Epithelial cell of esophagus (primary cell): ENCODE results near the gene PRSS35.
"Not testable (repeated sequence)": the region's sequence is repeated elsewhere in the genome, so short reads cannot be mapped to it uniquely, and the experiment has no call there.

Experiments
- DNase-seq: peaks from one replicate; pipeline ENCODE4 v3.0.0; 2010; ENCODE audit warnings: low read depth
- H3K4me3 ChIP-seq: 2 replicates; pipeline ENCODE4 v1.5.1; 2011; ENCODE audit warnings: mild to moderate bottlenecking, low read length, control low read depth
- CTCF ChIP-seq: IDR thresholded peaks from 2 replicates; pipeline ENCODE4 v1.5.1; 2011; ENCODE audit warnings: low read depth, mild to moderate bottlenecking, low read length, control low read depth, inconsistent platforms; ENCODE audit not compliant: insufficient read depth; ENCODE audit errors: missing control alignments

PRSS35 gene

GRCh38 chr6:83470587-83470986 is 41.7 kb upstream of the PRSS35 start:
- no peak overlapping the region for H3K4me3 ChIP-seq
- no peak for TF ChIP-seq CTCF
- no peak for DNase-seq

GRCh38 chr6:83472767-83473166 is 39.6 kb upstream of the PRSS35 start:
- no peak overlapping the region for H3K4me3 ChIP-seq
- no peak for TF ChIP-seq CTCF
- DNase-seq: no peak

- TF ChIP-seq CTCF: no peak
- no peak overlapping the region for H3K4me3 ChIP-seq
- DNase-seq: no peak
Measured at GRCh38 chr6:83474309-83474708, 38.0 kb upstream of the PRSS35 start.

GRCh38 chr6:83476971-83477370 is 35.4 kb upstream of the PRSS35 start:
- DNase-seq: no peak
- TF ChIP-seq CTCF: no peak

GRCh38 chr6:83479389-83479788 is 32.9 kb upstream of the PRSS35 start:
- no peak for TF ChIP-seq CTCF
- no peak for DNase-seq
- no peak overlapping the region for H3K4me3 ChIP-seq

More at GRCh38 chr6:83476971-83477370, 35.4 kb upstream of the PRSS35 start:
- H3K4me3 ChIP-seq: no peak overlapping the region

- DNase-seq: peak; percentile 81
- H3K4me3 ChIP-seq: no peak overlapping the region
- no peak for TF ChIP-seq CTCF
Measured at GRCh38 chr6:83480470-83480869, 31.9 kb upstream of the PRSS35 start.

- not testable (repeated sequence) for H3K4me3 ChIP-seq, DNase-seq
Measured at GRCh38 chr6:83481938-83482337, 30.4 kb upstream of the PRSS35 start.

- no peak for DNase-seq
- no peak for TF ChIP-seq CTCF
- H3K4me3 ChIP-seq: no peak overlapping the region
Measured at GRCh38 chr6:83488448-83488847, 23.9 kb upstream of the PRSS35 start.
